Caco-2 (cell line): ENCODE data around the gene COPS6. TPM values are rescaled to one million over a fixed set of nuclear protein-coding genes. Genes with fewer than 3 reads are reported as not detected.

ENCODE experiments used
- BruUV-seq: library from RNA; stranded (reverse); fragments of 400-500 nt; replicated peaks from 2 replicates; lab custom pipeline; 2021; lab: Mats Ljungman, UMichigan
- CTCF ChIA-PET: fragments of 300-600 bp; sonication (Branson Sonifier 250); formaldehyde crosslinking; loops from one replicate; lab custom pipeline; 2022; ENCODE audit warnings: antibody characterized with exemption; lab: Charles Lee
- POLR2A ChIA-PET: fragments of 300-600 bp; sonication (Branson Sonifier 250); formaldehyde crosslinking; loops from one replicate; lab custom pipeline; 2022; ENCODE audit warnings: antibody characterized with exemption; lab: Charles Lee
- DNase-seq, 2 experiments: peaks; one replicate each; pipeline versions ENCODE4 v3.0.0 to v3.0.0-alpha.2; 2020 to 2022
- H3K27me3 ChIP-seq: replicated peaks from 2 replicates; pipeline ENCODE4 v1.6.0; 2011; ENCODE audit warnings: low read length; ENCODE audit not compliant: control insufficient read depth, insufficient read depth
- H3K36me3 ChIP-seq: 2 replicates; pipeline ENCODE4 v1.5.1; 2011; ENCODE audit warnings: low read length; ENCODE audit not compliant: control insufficient read depth, insufficient read depth
- H3K4me1 ChIP-seq: fragments of 250-450 bp; sonication (Bioruptor Pico); 2 replicates; pipeline ENCODE4 v1.5.1; 2020; ENCODE audit warnings: mild to moderate bottlenecking
- H3K4me3 ChIP-seq: 2 replicates; pipeline ENCODE4 v1.5.1; 2011; ENCODE audit warnings: low read depth, mild to moderate bottlenecking, control low read depth, low read length
- H3K9me3 ChIP-seq: fragments of 250-450 bp; sonication (Bioruptor Pico); 2 replicates; pipeline ENCODE4 v1.5.1; 2020; ENCODE audit warnings: mild to moderate bottlenecking, moderate library complexity
- H3K27ac Mint-ChIP-seq: one replicate; pipeline ENCODE4 v1.8.0; 2022; ENCODE audit warnings: mixed read lengths; ENCODE audit not compliant: unreplicated experiment
- H3K27me3 Mint-ChIP-seq: one replicate; pipeline ENCODE4 v1.8.0; 2022; ENCODE audit warnings: mixed read lengths; ENCODE audit not compliant: insufficient read depth, unreplicated experiment
- H3K36me3 Mint-ChIP-seq: one replicate; pipeline ENCODE4 v1.8.0; 2022; ENCODE audit warnings: mild to moderate bottlenecking, mixed read lengths; ENCODE audit not compliant: insufficient read depth, unreplicated experiment
- H3K4me1 Mint-ChIP-seq: one replicate; pipeline ENCODE4 v1.8.0; 2022; ENCODE audit warnings: low read depth, mixed read lengths; ENCODE audit not compliant: unreplicated experiment
- H3K4me3 Mint-ChIP-seq: one replicate; pipeline ENCODE4 v1.8.0; 2022; ENCODE audit warnings: mild to moderate bottlenecking, moderate library complexity, mixed read lengths; ENCODE audit not compliant: unreplicated experiment
- H3K9me3 Mint-ChIP-seq: one replicate; pipeline ENCODE4 v1.8.0; 2022; ENCODE audit warnings: mixed read lengths; ENCODE audit not compliant: unreplicated experiment
- CTCF ChIP-seq, 2 experiments: fragments of 200-600 bp in 1 of 2; IDR thresholded peaks; 1 replicate in 1 of 2; 2 replicates in 1 of 2; pipeline versions ENCODE4 v1.5.1 to v1.8.0; 2011 to 2022; ENCODE audit warnings: antibody characterized with exemption in 1 of 2, control low read depth in 1 of 2, inconsistent platforms in 1 of 2, low read depth in 1 of 2, low read length in 1 of 2, mild to moderate bottlenecking in 1 of 2, moderate library complexity in 1 of 2; ENCODE audit not compliant: insufficient read depth in 1 of 2, severe bottlenecking in 1 of 2, unreplicated experiment in 1 of 2
- intact Hi-C: fragments of 100-400 bp; cut with micrococcal nuclease; formaldehyde crosslinking; loops from one replicate; pipeline ENCODE4 v1.10.0; 2022; ENCODE audit not compliant: unreplicated experiment
- total RNA-seq: library from RNA; stranded (reverse); gene quantifications from 2 replicates; pipeline ENCODE4 v1.2.3, GENCODE V29; 2022

COPS6 gene
- total RNA-seq, 1 experiment from 2014 or later, result 142 TPM

GRCh38 chr7:100101016-100101862 lies 12.5 kb downstream of the COPS6 start, which contains the start of the genes AP4M1 and MCM7:
AP4M1 (plus strand) TSS chr7:100101643; CDS start chr7:100101715, 72 bp downstream.
MCM7 (minus strand) TSS chr7:100101397; CDS start chr7:100101294, 103 bp downstream.
- H3K27me3 Mint-ChIP-seq, result no peaks in the 10 kb centered on the region
- peak within 1 kb of the TSS; percentile 95 for H3K4me3 Mint-ChIP-seq
- H3K36me3 Mint-ChIP-seq, result peaks cover 84% of the 10 kb centered on the region
- peaks cover 23% of the 10 kb centered on the region for H3K4me1 Mint-ChIP-seq
- Histone ChIP-seq H3K4me1 (peaks cover 5% of the 10 kb centered on the region; the same call in 1 of the 2 replicates), H3K4me3 (peak within 1 kb of the TSS; percentile 93), H3K9me3 (no peaks in the 10 kb centered on the region), H3K27me3 (no peaks in the 10 kb centered on the region), H3K36me3 (peaks cover 14% of the 10 kb centered on the region)
- H3K27ac Mint-ChIP-seq, result peak within 1 kb of the TSS; percentile 99
- no peak for TF ChIP-seq CTCF (IDR thresholded peaks at IDR 0.05; ENCODE audit: insufficient read depth in 1 of 2, low read depth in 1 of 2, low read length in 1 of 2, severe bottlenecking in 1 of 2, unreplicated experiment in 1 of 2)
- H3K9me3 Mint-ChIP-seq, result no peaks in the 10 kb centered on the region
- ChIA-PET POLR2A (interaction anchor here (0.6 to 2.7 kb wide), 14 partner anchors 9 to 100 kb away, joined by 3 to 23 read pairs (median 6); partner anchors contain the start of genes LAMTOR4, MBLAC1 and ZSCAN21), CTCF (interaction anchor here (0.5 to 2.2 kb wide), 6 partner anchors 11 to 327 kb away, joined by 3 to 8 read pairs (median 4); partner anchors contain the start of gene ZCWPW1)
- intact Hi-C loops, result loop anchor here (1.0 to 2.0 kb wide), 2 partner anchors 20 to 24 kb away; partner anchors contain the start of gene ZNF3
- DNase-seq, result peak; percentile 99 to 100
- TSS peak; percentile 46 for BruUV-seq

DNA sequence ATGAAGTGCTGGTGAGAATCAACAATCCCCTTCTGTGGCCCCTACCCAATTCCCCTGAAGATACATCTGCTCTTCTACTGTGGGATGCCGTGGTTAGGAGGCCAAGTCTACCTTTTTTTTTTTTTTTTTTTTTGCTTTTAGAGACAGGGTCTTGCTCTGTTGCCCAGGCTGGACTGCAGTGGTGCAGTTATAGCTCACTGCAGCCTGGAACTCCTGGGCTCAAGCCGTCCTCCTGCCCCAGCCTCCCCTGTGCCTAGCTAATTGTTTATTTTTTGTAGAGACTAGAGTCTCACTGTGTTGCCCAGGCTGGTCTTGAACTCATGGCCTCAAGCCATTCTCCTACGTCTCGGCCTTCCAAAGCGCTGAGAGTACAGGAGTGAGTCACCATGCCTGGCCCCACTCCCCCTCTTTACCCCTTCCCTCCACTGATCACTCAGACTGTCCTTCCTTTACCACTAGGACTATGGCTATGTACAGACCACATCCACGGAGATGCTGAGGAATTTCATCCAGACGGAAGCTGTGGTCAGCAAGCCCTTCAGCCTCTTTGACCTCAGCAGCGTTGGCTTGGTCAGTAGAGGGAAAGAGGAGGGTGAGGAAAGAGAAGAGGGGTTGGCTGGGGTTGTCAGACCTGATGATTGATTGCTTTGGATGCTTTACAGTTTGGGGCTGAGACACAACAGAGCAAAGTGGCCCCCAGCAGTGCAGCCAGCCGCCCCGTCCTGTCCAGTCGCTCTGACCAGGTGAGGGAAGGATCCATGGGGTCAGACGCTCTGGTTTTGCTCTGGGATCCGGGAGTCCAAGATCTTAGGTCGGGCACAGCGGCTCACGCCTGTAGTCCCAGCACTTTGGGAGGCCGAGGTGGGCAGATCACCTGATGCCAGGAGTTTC lies 14.4 kb downstream of the COPS6 start:
- Mint-ChIP-seq H3K36me3 (peaks cover 82% of the 10 kb centered on the region), H3K4me1 (peaks cover 20% of the 10 kb centered on the region), H3K4me3 (peak overlapping the region; percentile 95), H3K27ac (peak overlapping the region; percentile 99), H3K9me3 (no peaks in the 10 kb centered on the region), H3K27me3 (no peaks in the 10 kb centered on the region)
- H3K4me1 ChIP-seq, result peaks cover 5% of the 10 kb centered on the region; the same call in 1 of the 2 replicates
- peaks cover 7% of the 10 kb centered on the region for H3K36me3 ChIP-seq
- ChIA-PET POLR2A (interaction anchor here (0.6 to 2.4 kb wide), 4 partner anchors 21 to 462 kb away, joined by 3 to 13 read pairs (median 6); no protein-coding TSS in a partner anchor), CTCF (interaction anchor here (0.7 kb wide), 1 partner anchor 59 kb away, joined by 4 read pairs; no protein-coding TSS in a partner anchor)
- BruUV-seq, result no TSS peak
- no peaks in the 10 kb centered on the region for H3K27me3 ChIP-seq
- H3K9me3 ChIP-seq, result no peaks in the 10 kb centered on the region
- no peak for DNase-seq
- intact Hi-C loops, result no loop called here
- no peak overlapping the region for H3K4me3 ChIP-seq
- TF ChIP-seq CTCF (IDR thresholded peaks at IDR 0.05; ENCODE audit: insufficient read depth in 1 of 2, low read depth in 1 of 2, low read length in 1 of 2, severe bottlenecking in 1 of 2, unreplicated experiment in 1 of 2), result no peak
